Endodermal cell (in vitro differentiated cells): ENCODE data around the gene CHD2. TPM values are rescaled to one million over a fixed set of nuclear protein-coding genes. Genes with fewer than 3 reads are reported as not detected.

Experiments used
- DNase-seq: peaks from one replicate; pipeline ENCODE4 v3.0.0-alpha.2; 2017
- H3K27ac ChIP-seq: 2 replicates; pipeline ENCODE4 v1.5.1; 2013; ENCODE audit warnings: mild to moderate bottlenecking, low read depth, low read length, moderate library complexity
- H3K27me3 ChIP-seq: 2 replicates; pipeline ENCODE4 v1.6.1; 2013; ENCODE audit warnings: mild to moderate bottlenecking, low read length, moderate library complexity; ENCODE audit not compliant: insufficient read depth, control insufficient read depth, poor library complexity, severe bottlenecking
- H3K36me3 ChIP-seq: 2 replicates; pipeline ENCODE4 v1.7.0; 2013; ENCODE audit warnings: mild to moderate bottlenecking, low read length, moderate library complexity; ENCODE audit not compliant: control insufficient read depth, insufficient read depth
- H3K4me1 ChIP-seq: one replicate; pipeline ENCODE4 v1.7.0; 2013; ENCODE audit warnings: low read length; ENCODE audit not compliant: control insufficient read depth, insufficient read depth
- H3K4me3 ChIP-seq: 2 replicates; pipeline ENCODE4 v1.5.1; 2013; ENCODE audit warnings: mild to moderate bottlenecking, low read length, moderate library complexity
- H3K9ac ChIP-seq: 2 replicates; pipeline ENCODE4 v1.6.1; 2013; ENCODE audit warnings: mild to moderate bottlenecking, low read length, moderate library complexity; ENCODE audit not compliant: poor library complexity, severe bottlenecking; ENCODE audit errors: extremely low read depth
- H3K9me3 ChIP-seq: 2 replicates; pipeline ENCODE4 v1.6.1; 2013; ENCODE audit warnings: mild to moderate bottlenecking, low read length, moderate library complexity; ENCODE audit not compliant: control insufficient read depth
- H3K27ac Mint-ChIP-seq: 2 replicates; pipeline ENCODE4 v1.8.0; 2020; ENCODE audit warnings: mixed read lengths
- H3K27me3 Mint-ChIP-seq: 2 replicates; pipeline ENCODE4 v1.8.0; 2021; ENCODE audit warnings: mild to moderate bottlenecking, mixed read lengths; ENCODE audit not compliant: insufficient read depth
- H3K36me3 Mint-ChIP-seq: 2 replicates; pipeline ENCODE4 v1.8.0; 2020; ENCODE audit warnings: low read depth, mixed read lengths
- H3K4me1 Mint-ChIP-seq: 2 replicates; pipeline ENCODE4 v1.8.0; 2020; ENCODE audit warnings: mixed read lengths
- H3K4me3 Mint-ChIP-seq: 2 replicates; pipeline ENCODE4 v1.8.0; 2020; ENCODE audit warnings: mild to moderate bottlenecking, moderate library complexity, mixed read lengths
- H3K9me3 Mint-ChIP-seq: 2 replicates; pipeline ENCODE4 v1.8.0; 2020; ENCODE audit warnings: mild to moderate bottlenecking, mixed read lengths
- CTCF ChIP-seq: fragments of 200-600 bp; sonication (generic); conservative IDR thresholded peaks from 2 replicates; pipeline ENCODE4 v1.5.0; 2021; ENCODE audit warnings: antibody characterized with exemption, mild to moderate bottlenecking
- WGBS, 2 experiments: methylation state at CpG; one replicate each; pipeline versions ENCODE4 v1.1.5 to v1.1.7; 2013; ENCODE audit warnings: missing lambda C conversion rate in 2 of 2, mixed read lengths in 1 of 2; ENCODE audit not compliant: insufficient coverage in 1 of 2, insufficient read length in 1 of 2; 5-methylcytosine and 5-hydroxymethylcytosine counted together
- total RNA-seq, 2 donors: library from RNA; stranded (reverse); fragmentation: NEBNext Ultra II Directional in 1 of 2; extraction: Animal tissue kit (Norgen Biotek cat#: 25700) in 1 of 2; gene quantifications; 2 replicates in 1 of 2; 3 replicates in 1 of 2; pipeline ENCODE4 v1.2.1, GENCODE V29; 2021

CHD2 gene
- total RNA-seq, 2 donors from 2014 or later, result 116 to 127 TPM

GRCh38 chr15:92932946-92933649 is 33.0 kb downstream of the CHD2 start:
- TF ChIP-seq CTCF, result no peak
- Mint-ChIP-seq H3K4me1 (peaks cover 42% of the 10 kb centered on the region), H3K9me3 (no peaks in the 10 kb centered on the region), H3K36me3 (peaks cover 83% of the 10 kb centered on the region), H3K4me3 (no peak overlapping the region), H3K27ac (peak overlapping the region; percentile 65), H3K27me3 (no peaks in the 10 kb centered on the region)
- H3K27ac ChIP-seq, result no peak overlapping the region
- peaks cover 24% of the 10 kb centered on the region for H3K4me1 ChIP-seq
- H3K9ac ChIP-seq, result no peak overlapping the region
- no peaks in the 10 kb centered on the region for H3K9me3 ChIP-seq
- DNase-seq, result no peak
- H3K4me3 ChIP-seq, result no peak overlapping the region
- 93 to 95% methylated on average over 3 to 8 of the region's 8 CpGs for WGBS, 2 experiments
- H3K36me3 ChIP-seq, result peaks cover 96% of the 10 kb centered on the region
- H3K27me3 ChIP-seq, result no peaks in the 10 kb centered on the region

- peak overlapping the region; percentile 65 for H3K27ac Mint-ChIP-seq
- H3K27ac ChIP-seq, result no peak overlapping the region
- H3K4me3 ChIP-seq, result no peak overlapping the region
Observed at GRCh38 chr15:92933831-92934230, 33.7 kb downstream of the CHD2 start.

DNA sequence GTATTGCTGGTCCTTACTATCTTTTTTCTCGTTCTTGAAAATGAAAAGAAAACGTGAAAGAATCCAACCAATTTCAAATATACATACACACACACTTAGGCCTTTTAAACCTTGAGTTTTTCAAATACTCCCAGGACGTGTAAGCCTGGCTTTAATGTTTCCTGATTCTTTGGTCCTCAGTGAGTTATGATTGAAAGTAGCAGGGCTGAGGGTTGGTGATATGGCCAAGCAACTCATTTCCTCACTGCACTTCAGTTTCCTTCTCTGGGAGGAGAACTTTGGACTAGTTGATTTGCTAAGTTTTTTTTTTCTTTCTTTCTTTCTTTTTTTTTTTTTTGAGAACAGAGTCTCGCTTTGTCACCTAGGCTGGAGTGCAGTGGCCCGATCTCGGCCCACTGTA is 34.6 kb downstream of the CHD2 start:
- no peaks in the 10 kb centered on the region for H3K9me3 Mint-ChIP-seq
- DNase-seq, result no peak
- no peak overlapping the region for H3K27ac ChIP-seq
- H3K36me3 ChIP-seq, result peaks cover 95% of the 10 kb centered on the region
- H3K9ac ChIP-seq, result no peak overlapping the region
- H3K9me3 ChIP-seq, result no peaks in the 10 kb centered on the region
- no peak overlapping the region for H3K27ac Mint-ChIP-seq
- peaks cover 81% of the 10 kb centered on the region for H3K36me3 Mint-ChIP-seq
- no peak for TF ChIP-seq CTCF
- 98 to 100% methylated on average over 4 to 6 of the region's 6 CpGs for WGBS, 2 experiments
- no peak overlapping the region for H3K4me3 Mint-ChIP-seq
- peaks cover 12% of the 10 kb centered on the region for H3K4me1 ChIP-seq
- peaks cover 36% of the 10 kb centered on the region for H3K4me1 Mint-ChIP-seq
- no peak overlapping the region for H3K4me3 ChIP-seq
- no peaks in the 10 kb centered on the region for H3K27me3 Mint-ChIP-seq
- no peaks in the 10 kb centered on the region for H3K27me3 ChIP-seq

More at GRCh38 chr15:92933831-92934230, 33.7 kb downstream of the CHD2 start:
- TF ChIP-seq CTCF, result no peak
- Histone ChIP-seq H3K27me3 (no peaks in the 10 kb centered on the region), H3K36me3 (peaks cover 95% of the 10 kb centered on the region), H3K4me1 (peaks cover 17% of the 10 kb centered on the region), H3K9me3 (no peaks in the 10 kb centered on the region), H3K9ac (no peak overlapping the region)
- no peak overlapping the region for H3K4me3 Mint-ChIP-seq
- peaks cover 37% of the 10 kb centered on the region for H3K4me1 Mint-ChIP-seq
- H3K36me3 Mint-ChIP-seq, result peaks cover 81% of the 10 kb centered on the region
- no peaks in the 10 kb centered on the region for H3K9me3 Mint-ChIP-seq
- H3K27me3 Mint-ChIP-seq, result no peaks in the 10 kb centered on the region
- no peak for DNase-seq
- WGBS, 2 experiments, result 100% methylated on average over 1 of the region's 1 CpG
